HCT116 (cell line): ENCODE data around the gene SHROOM3. TPM values are rescaled to one million over a fixed set of nuclear protein-coding genes. Genes with fewer than 3 reads are reported as not detected.

Experiments
- ATAC-seq: fragments of 200-7000 bp; cut with Tn5 transposase; 2 replicates; pipeline ENCODE4 v1.9.1; 2020; ENCODE audit warnings: mild to moderate bottlenecking, moderate library complexity
- BruUV-seq: library from RNA; stranded (reverse); fragments of 400-500 nt; replicated peaks from 2 replicates; lab custom pipeline; 2021; lab: Mats Ljungman, UMichigan
- CTCF ChIA-PET: fragments of 300-600 bp; sonication (Branson Sonifier 250); formaldehyde crosslinking; loops from one replicate; lab custom pipeline; 2021; ENCODE audit warnings: antibody characterized with exemption; lab: Charles Lee
- POLR2A ChIA-PET: fragments of 300-600, 350-600 bp; sonication (Branson Sonifier 250); formaldehyde crosslinking; loops from one replicate; lab custom pipeline; 2021; ENCODE audit warnings: antibody characterized with exemption; lab: Charles Lee
- RAD21 ChIA-PET, 2 experiments: fragments of 300-600 bp; sonication (Branson Sonifier 250); formaldehyde crosslinking; loops; one replicate each; lab custom pipeline; 2023; ENCODE audit warnings: low total read pairs in 2 of 2; ENCODE audit not compliant: uncharacterized antibody in 2 of 2, unreplicated experiment in 2 of 2, low non-redundant PET in 1 of 2; lab: Charles Lee
- DNase-seq: peaks from one replicate; pipeline ENCODE4 v3.0.0-alpha.2; 2010; ENCODE audit warnings: low read depth, low spot score
- H2AFZ ChIP-seq: fragments of 200-600 bp; shearing (Covaris generic), sonication (generic); 2 replicates; pipeline ENCODE4 v1.6.1; 2017; ENCODE audit warnings: low read depth, mixed run types, mixed read lengths, antibody characterized with exemption, low read length; ENCODE audit not compliant: poor library complexity, severe bottlenecking
- H3K27ac ChIP-seq: 2 replicates; pipeline ENCODE4 v1.5.1; 2012; ENCODE audit warnings: low read depth, low read length
- H3K27me3 ChIP-seq: fragments of 200-600 bp; sonication (generic); 2 replicates; pipeline ENCODE4 v1.6.1; 2016; ENCODE audit warnings: mixed run types, low read length, mixed read lengths; ENCODE audit not compliant: insufficient read depth
- H3K36me3 ChIP-seq, 2 experiments: fragments of 200-500 bp in 1 of 2; fragments of 200-600 bp in 1 of 2; sonication (Bioruptor generic) in 1 of 2; sonication (generic) in 1 of 2; 2 replicates each; pipeline versions ENCODE4 v1.5.1 to v1.6.1; 2014 to 2016; ENCODE audit warnings: low read length in 2 of 2, inconsistent platforms in 1 of 2, mixed read lengths in 1 of 2, mixed run types in 1 of 2; ENCODE audit not compliant: insufficient read depth in 2 of 2, control insufficient read depth in 1 of 2
- H3K4me1 ChIP-seq, 2 experiments: fragments of 200-600 bp in 1 of 2; sonication (generic) in 1 of 2; 2 replicates each; pipeline versions ENCODE4 v1.5.1 to v1.6.1; 2012 to 2017; ENCODE audit warnings: low read length in 2 of 2, inconsistent platforms in 1 of 2, mild to moderate bottlenecking in 1 of 2, mixed read lengths in 1 of 2, mixed run types in 1 of 2, moderate library complexity in 1 of 2; ENCODE audit not compliant: insufficient read depth in 2 of 2, control insufficient read depth in 1 of 2
- H3K4me2 ChIP-seq: fragments of 200-600 bp; sonication (generic); 2 replicates; pipeline ENCODE4 v1.6.1; 2017; ENCODE audit warnings: mixed run types, low read length, mixed read lengths
- H3K4me3 ChIP-seq, 2 experiments: fragments of 200-600 bp in 1 of 2; sonication (generic) in 1 of 2; replicated peaks in 1 of 2; 2 replicates each; pipeline ENCODE4 v1.5.1; 2011 to 2016; ENCODE audit warnings: low read length in 2 of 2, control low read depth in 1 of 2, low read depth in 1 of 2, mild to moderate bottlenecking in 1 of 2, mixed read lengths in 1 of 2, mixed run types in 1 of 2
- H3K79me2 ChIP-seq: fragments of 200-600 bp; sonication (generic); 2 replicates; pipeline ENCODE4 v1.6.1; 2017; ENCODE audit warnings: mild to moderate bottlenecking, mixed run types, low read length, moderate library complexity, mixed read lengths; ENCODE audit not compliant: insufficient read depth
- H3K9ac ChIP-seq: fragments of 200-600 bp; sonication (generic); 2 replicates; pipeline ENCODE4 v1.6.1; 2016; ENCODE audit warnings: low read length, mixed read lengths
- H3K9me2 ChIP-seq: fragments of 200-600 bp; sonication (generic), shearing (Covaris generic); 2 replicates; pipeline ENCODE4 v1.6.1; 2017; ENCODE audit warnings: mixed run types, mild to moderate bottlenecking, moderate library complexity; ENCODE audit not compliant: insufficient read depth
- H3K9me3 ChIP-seq, 2 experiments: fragments of 200-500 bp in 1 of 2; fragments of 200-600 bp in 1 of 2; sonication (Bioruptor generic) in 1 of 2; sonication (generic) in 1 of 2; 2 replicates each; pipeline ENCODE4 v1.6.1; 2014 to 2017; ENCODE audit warnings: low read length in 2 of 2, mixed read lengths in 2 of 2, inconsistent platforms in 1 of 2, low read depth in 1 of 2, mild to moderate bottlenecking in 1 of 2, mixed run types in 1 of 2, moderate library complexity in 1 of 2; ENCODE audit not compliant: control insufficient read depth in 1 of 2, insufficient read depth in 1 of 2
- H4K20me1 ChIP-seq: fragments of 200-600 bp; sonication (generic), shearing (Covaris generic); 2 replicates; pipeline ENCODE4 v1.6.1; 2017; ENCODE audit warnings: mixed run types, mild to moderate bottlenecking, moderate library complexity; ENCODE audit not compliant: insufficient read depth
- CBX3 ChIP-seq: IDR thresholded peaks from 2 replicates; pipeline ENCODE4 v1.6.1; 2012; ENCODE audit warnings: low read depth
- ELF1 ChIP-seq: IDR thresholded peaks from 2 replicates; pipeline ENCODE4 v1.6.1; 2012; ENCODE audit warnings: low read depth, borderline replicate concordance
- EZH2 ChIP-seq: fragments of 200-600 bp; sonication (generic); IDR thresholded peaks from 2 replicates; pipeline ENCODE4 v1.6.1; 2017; ENCODE audit warnings: antibody characterized with exemption, mixed run types
- EZH2phosphoT487 ChIP-seq: fragments of 200-600 bp; IDR thresholded peaks from 2 replicates; pipeline ENCODE4 v1.6.1; 2018; ENCODE audit warnings: antibody characterized with exemption, borderline replicate concordance
- FOSL1 ChIP-seq: IDR thresholded peaks from 2 replicates; pipeline ENCODE4 v1.6.1; 2012; ENCODE audit warnings: low read depth
- POLR2AphosphoS5 ChIP-seq: IDR thresholded peaks from 2 replicates; pipeline ENCODE4 v1.6.1; 2011; ENCODE audit warnings: mild to moderate bottlenecking, low read depth, low read length, moderate library complexity
- RAD21 ChIP-seq: IDR thresholded peaks from 2 replicates; pipeline ENCODE4 v1.6.1; 2012; ENCODE audit warnings: low read depth, mild to moderate bottlenecking
- SP1 ChIP-seq: IDR thresholded peaks from 2 replicates; pipeline ENCODE4 v1.6.1; 2012; ENCODE audit warnings: low read depth
- TCF7L2 ChIP-seq: IDR thresholded peaks from 2 replicates; pipeline ENCODE4 v1.7.0; 2011; ENCODE audit warnings: borderline replicate concordance, inconsistent platforms; ENCODE audit not compliant: insufficient read depth, insufficient read length; ENCODE audit errors: extremely low read depth
- YY1 ChIP-seq: IDR thresholded peaks from 2 replicates; pipeline ENCODE4 v1.6.1; 2011; ENCODE audit warnings: low read length, low read depth, moderate library complexity, mild to moderate bottlenecking; ENCODE audit not compliant: insufficient replicate concordance; ENCODE audit errors: extremely low read depth
- ZFX ChIP-seq: fragments of 450-650 bp; IDR thresholded peaks from 2 replicates; pipeline ENCODE4 v1.6.1; 2017
- ZNF274 ChIP-seq: fragments of 200-500 bp; sonication (Bioruptor generic); IDR thresholded peaks from 2 replicates; pipeline ENCODE4 v1.6.1; 2014; ENCODE audit warnings: mild to moderate bottlenecking, low read depth, low read length, inconsistent platforms
- intact Hi-C: fragments of 100-400 bp; cut with micrococcal nuclease; formaldehyde crosslinking; loops from 2 replicates; pipeline ENCODE4 v1.10.0; 2022
- total RNA-seq: library from RNA; stranded (reverse); gene quantifications from one replicate; pipeline ENCODE4 v1.2.1, GENCODE V29; 2021; ENCODE audit not compliant: unreplicated experiment
- TF ChIP-seq, protein P1 (sequence below): IDR thresholded peaks from 2 replicates; pipeline ENCODE4 v1.6.1; 2011; ENCODE audit warnings: mild to moderate bottlenecking, low read length, moderate library complexity; ENCODE audit not compliant: insufficient replicate concordance; ENCODE audit errors: extremely low read depth
- TF ChIP-seq, protein P2 (sequence below): IDR thresholded peaks from 2 replicates; pipeline ENCODE4 v1.6.1; 2012; ENCODE audit warnings: low read depth

The SHROOM3 gene
- total RNA-seq, 1 experiment from 2014 or later, result 22.5 TPM

GRCh38 chr4:76717431-76717830 is 282.4 kb downstream of the SHROOM3 start:
- H2AFZ ChIP-seq, result no peak overlapping the region
- no peak overlapping the region for H3K4me2 ChIP-seq
- no peaks in the 10 kb centered on the region for H3K36me3 ChIP-seq
- no peak overlapping the region for H3K4me3 ChIP-seq
- no peaks in the 10 kb centered on the region; the same call in 1 of the 2 replicates for H3K79me2 ChIP-seq
- no peaks in the 10 kb centered on the region for H3K27me3 ChIP-seq
- H3K27ac ChIP-seq, result no peak overlapping the region
- H3K9ac ChIP-seq, result no peak overlapping the region
- no peaks in the 10 kb centered on the region for H3K9me3 ChIP-seq
- no peaks in the 10 kb centered on the region for H4K20me1 ChIP-seq
- POLR2A ChIA-PET, result no interaction called here
- intact Hi-C loops, result no loop called here
- DNase-seq, result no peak
- no TSS peak for BruUV-seq
- H3K9me2 ChIP-seq, result no peaks in the 10 kb centered on the region
- no peak for ATAC-seq
- peaks cover 3 to 17% of the 10 kb centered on the region in 2 experiments; a peak in 3 of 4 replicates for H3K4me1 ChIP-seq
- TF ChIP-seq, protein P1, sequence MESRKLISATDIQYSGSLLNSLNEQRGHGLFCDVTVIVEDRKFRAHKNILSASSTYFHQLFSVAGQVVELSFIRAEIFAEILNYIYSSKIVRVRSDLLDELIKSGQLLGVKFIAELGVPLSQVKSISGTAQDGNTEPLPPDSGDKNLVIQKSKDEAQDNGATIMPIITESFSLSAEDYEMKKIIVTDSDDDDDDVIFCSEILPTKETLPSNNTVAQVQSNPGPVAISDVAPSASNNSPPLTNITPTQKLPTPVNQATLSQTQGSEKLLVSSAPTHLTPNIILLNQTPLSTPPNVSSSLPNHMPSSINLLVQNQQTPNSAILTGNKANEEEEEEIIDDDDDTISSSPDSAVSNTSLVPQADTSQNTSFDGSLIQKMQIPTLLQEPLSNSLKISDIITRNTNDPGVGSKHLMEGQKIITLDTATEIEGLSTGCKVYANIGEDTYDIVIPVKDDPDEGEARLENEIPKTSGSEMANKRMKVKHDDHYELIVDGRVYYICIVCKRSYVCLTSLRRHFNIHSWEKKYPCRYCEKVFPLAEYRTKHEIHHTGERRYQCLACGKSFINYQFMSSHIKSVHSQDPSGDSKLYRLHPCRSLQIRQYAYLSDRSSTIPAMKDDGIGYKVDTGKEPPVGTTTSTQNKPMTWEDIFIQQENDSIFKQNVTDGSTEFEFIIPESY, result no peak
- TF ChIP-seq TCF7L2 (no peak), RAD21 (no peak), POLR2AphosphoS5 (no peak), SP1 (no peak), CBX3 (no peak), EZH2phosphoT487 (no peak), ZNF274 (no peak), ELF1 (no peak), EZH2 (no peak), ZFX (no peak), FOSL1 (no peak), YY1 (no peak)
- TF ChIP-seq, protein P2, sequence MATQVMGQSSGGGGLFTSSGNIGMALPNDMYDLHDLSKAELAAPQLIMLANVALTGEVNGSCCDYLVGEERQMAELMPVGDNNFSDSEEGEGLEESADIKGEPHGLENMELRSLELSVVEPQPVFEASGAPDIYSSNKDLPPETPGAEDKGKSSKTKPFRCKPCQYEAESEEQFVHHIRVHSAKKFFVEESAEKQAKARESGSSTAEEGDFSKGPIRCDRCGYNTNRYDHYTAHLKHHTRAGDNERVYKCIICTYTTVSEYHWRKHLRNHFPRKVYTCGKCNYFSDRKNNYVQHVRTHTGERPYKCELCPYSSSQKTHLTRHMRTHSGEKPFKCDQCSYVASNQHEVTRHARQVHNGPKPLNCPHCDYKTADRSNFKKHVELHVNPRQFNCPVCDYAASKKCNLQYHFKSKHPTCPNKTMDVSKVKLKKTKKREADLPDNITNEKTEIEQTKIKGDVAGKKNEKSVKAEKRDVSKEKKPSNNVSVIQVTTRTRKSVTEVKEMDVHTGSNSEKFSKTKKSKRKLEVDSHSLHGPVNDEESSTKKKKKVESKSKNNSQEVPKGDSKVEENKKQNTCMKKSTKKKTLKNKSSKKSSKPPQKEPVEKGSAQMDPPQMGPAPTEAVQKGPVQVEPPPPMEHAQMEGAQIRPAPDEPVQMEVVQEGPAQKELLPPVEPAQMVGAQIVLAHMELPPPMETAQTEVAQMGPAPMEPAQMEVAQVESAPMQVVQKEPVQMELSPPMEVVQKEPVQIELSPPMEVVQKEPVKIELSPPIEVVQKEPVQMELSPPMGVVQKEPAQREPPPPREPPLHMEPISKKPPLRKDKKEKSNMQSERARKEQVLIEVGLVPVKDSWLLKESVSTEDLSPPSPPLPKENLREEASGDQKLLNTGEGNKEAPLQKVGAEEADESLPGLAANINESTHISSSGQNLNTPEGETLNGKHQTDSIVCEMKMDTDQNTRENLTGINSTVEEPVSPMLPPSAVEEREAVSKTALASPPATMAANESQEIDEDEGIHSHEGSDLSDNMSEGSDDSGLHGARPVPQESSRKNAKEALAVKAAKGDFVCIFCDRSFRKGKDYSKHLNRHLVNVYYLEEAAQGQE, result no peak; the same call in 1 of the 2 replicates
- CTCF ChIA-PET, result no interaction called here
- RAD21 ChIA-PET, result no interaction called here
